GM23338 (cell line): ENCODE measurements around the gene LGALS7. TPM values are rescaled to one million over a fixed set of nuclear protein-coding genes. Genes with fewer than 3 reads are reported as not detected.

Experiments
- ATAC-seq: fragments of 200-7000 bp; cut with Tn5 transposase; 3 replicates; pipeline ENCODE4 v1.9.1; 2020
- DNase-seq: peaks from one replicate; pipeline ENCODE4 v3.0.0-alpha.2; 2015; ENCODE audit warnings: low spot score
- H2AFZ ChIP-seq: fragments of 200-600 bp; sonication (generic); 2 replicates; pipeline ENCODE4 v1.8.0; 2016; ENCODE audit warnings: antibody characterized with exemption, mild to moderate bottlenecking, moderate library complexity
- H3F3A ChIP-seq: fragments of 200-600 bp; sonication (generic); replicated peaks from 2 replicates; pipeline ENCODE4 v1.8.0; 2017; ENCODE audit warnings: antibody characterized with exemption, mixed run types, low read depth
- H3K27ac ChIP-seq: fragments of 200-600 bp; sonication (generic); 2 replicates; pipeline ENCODE4 v1.6.1; 2016; ENCODE audit warnings: low read depth
- H3K27me3 ChIP-seq: fragments of 200-600 bp; sonication (generic); 2 replicates; pipeline ENCODE4 v1.8.0; 2016; ENCODE audit warnings: mild to moderate bottlenecking, mixed run types, moderate library complexity; ENCODE audit not compliant: insufficient read depth
- H3K36me3 ChIP-seq: fragments of 200-600 bp; sonication (generic); 2 replicates; pipeline ENCODE4 v1.8.0; 2016; ENCODE audit warnings: mild to moderate bottlenecking; ENCODE audit not compliant: insufficient read depth
- H3K4me1 ChIP-seq: fragments of 200-600 bp; sonication (generic); 2 replicates; pipeline ENCODE4 v1.8.0; 2016; ENCODE audit warnings: mild to moderate bottlenecking, moderate library complexity; ENCODE audit not compliant: insufficient read depth
- H3K4me2 ChIP-seq: fragments of 200-600 bp; sonication (generic); 2 replicates; pipeline ENCODE4 v1.7.1; 2017; ENCODE audit warnings: mixed run types
- H3K4me3 ChIP-seq: fragments of 200-600 bp; sonication (generic); 2 replicates; pipeline ENCODE4 v1.6.1; 2016; ENCODE audit warnings: mixed run types
- H3K79me2 ChIP-seq: fragments of 200-600 bp; sonication (generic); replicated peaks from 2 replicates; pipeline ENCODE4 v1.8.0; 2017; ENCODE audit warnings: mild to moderate bottlenecking; ENCODE audit not compliant: insufficient read depth
- H3K9me2 ChIP-seq: fragments of 200-600 bp; sonication (generic); 2 replicates; pipeline ENCODE4 v1.8.0; 2017; ENCODE audit not compliant: insufficient read depth
- H4K20me1 ChIP-seq: fragments of 200-600 bp; sonication (generic); replicated peaks from 2 replicates; pipeline ENCODE4 v1.8.0; 2017; ENCODE audit warnings: mild to moderate bottlenecking; ENCODE audit not compliant: insufficient read depth
- H3K27ac Mint-ChIP-seq: 2 replicates; pipeline ENCODE4 v1.8.0; 2020; ENCODE audit warnings: inconsistent platforms, mild to moderate bottlenecking, moderate library complexity, mixed read lengths
- H3K27me3 Mint-ChIP-seq: 3 replicates; pipeline ENCODE4 v1.8.0; 2022; ENCODE audit warnings: low read depth, mild to moderate bottlenecking, moderate library complexity, mixed read lengths, inconsistent platforms; ENCODE audit not compliant: insufficient read depth, poor library complexity
- H3K36me3 Mint-ChIP-seq: 3 replicates; pipeline ENCODE4 v1.8.0; 2021; ENCODE audit warnings: low read depth, mild to moderate bottlenecking, inconsistent platforms, moderate library complexity, mixed read lengths
- H3K4me1 Mint-ChIP-seq: 3 replicates; pipeline ENCODE4 v1.8.0; 2020; ENCODE audit warnings: mild to moderate bottlenecking, inconsistent platforms, mixed read lengths
- H3K4me3 Mint-ChIP-seq: 3 replicates; pipeline ENCODE4 v1.8.0; 2021; ENCODE audit warnings: moderate library complexity, mild to moderate bottlenecking, inconsistent platforms, mixed read lengths
- H3K9me3 Mint-ChIP-seq: 3 replicates; pipeline ENCODE4 v1.8.0; 2020; ENCODE audit warnings: moderate library complexity, mild to moderate bottlenecking, inconsistent platforms, mixed read lengths
- CREB1 ChIP-seq: fragments of 250-450 bp; sonication (Bioruptor Pico); IDR thresholded peaks from 2 replicates; pipeline ENCODE4 v1.5.0; 2020; ENCODE audit warnings: low read depth, mild to moderate bottlenecking, moderate library complexity
- CTCF ChIP-seq, 2 experiments: fragments of 200-600 bp in 1 of 2; sonication (generic) in 1 of 2; conservative IDR thresholded peaks; 2 replicates each; pipeline versions ENCODE4 v1.5.1 to v1.6.1; 2016 to 2017; ENCODE audit warnings: antibody characterized with exemption in 2 of 2, low read depth in 2 of 2, mild to moderate bottlenecking in 2 of 2, moderate library complexity in 1 of 2
- ETS1 ChIP-seq: IDR thresholded peaks from 2 replicates; pipeline ENCODE4 v1.6.1; 2016; ENCODE audit warnings: antibody characterized with exemption
- EZH2phosphoT487 ChIP-seq: fragments of 200-600 bp; sonication (generic); IDR thresholded peaks from one replicate; pipeline ENCODE4 v1.8.1; 2018; ENCODE audit warnings: antibody characterized with exemption; ENCODE audit not compliant: unreplicated experiment
- JUNB ChIP-seq: IDR thresholded peaks from one replicate; pipeline ENCODE4 v1.6.1; 2016; ENCODE audit warnings: antibody characterized with exemption; ENCODE audit not compliant: unreplicated experiment
- NANOG ChIP-seq: IDR thresholded peaks from 2 replicates; pipeline ENCODE4 v1.6.1; 2016; ENCODE audit warnings: antibody characterized with exemption, borderline replicate concordance
- REST ChIP-seq: IDR thresholded peaks from one replicate; pipeline ENCODE4 v1.6.1; 2018; ENCODE audit warnings: antibody characterized with exemption; ENCODE audit not compliant: unreplicated experiment
- STAT1 ChIP-seq: IDR thresholded peaks from one replicate; pipeline ENCODE4 v1.6.1; 2016; ENCODE audit warnings: antibody characterized with exemption; ENCODE audit not compliant: unreplicated experiment
- ZNF114 ChIP-seq: fragments of 250-450 bp; sonication (Bioruptor Pico); IDR thresholded peaks from 2 replicates; pipeline ENCODE4 v1.5.0; 2020; ENCODE audit warnings: mild to moderate bottlenecking, moderate library complexity
- ZNF462 ChIP-seq: fragments of 250-450 bp; sonication (Bioruptor Pico); IDR thresholded peaks from 2 replicates; pipeline ENCODE4 v1.5.0; 2020; ENCODE audit warnings: mild to moderate bottlenecking, moderate library complexity
- polyA plus RNA-seq: library from polyadenylated mRNA; unstranded; fragments of >200 nt; fragmentation: Nextera tagmentation; extraction: Ambion mirVana; gene quantifications from 2 replicates; pipeline ENCODE4 v1.2.1, GENCODE V29; 2016
- total RNA-seq: library from RNA; depleted of rRNA; stranded (reverse); fragments of >200 nt; shearing (Covaris generic); gene quantifications from 2 replicates; pipeline ENCODE4 v1.2.3, GENCODE V29; 2014

The LGALS7 gene
- total and polyA plus RNA-seq, 2 experiments from 2014 or later = 1.6 TPM; not detected in 1

GRCh38 chr19:38780443-38780842 lies 7.1 kb upstream of the LGALS7 start:
- DNase-seq (no peak), ATAC-seq (no peak)
- H3F3A ChIP-seq = 0 out of 2 replicates have a peak, but pooled peaks cover 2% of the 10 kb centered on the region
- H3K4me3 ChIP-seq = no peak overlapping the region
- Mint-ChIP-seq H3K4me3 (no peak overlapping the region), H3K27ac (no peak overlapping the region), H3K4me1 (no peaks in the 10 kb centered on the region), H3K27me3 (peaks cover 7% of the 10 kb centered on the region), H3K9me3 (no peaks in the 10 kb centered on the region), H3K36me3 (no peaks in the 10 kb centered on the region)
- H4K20me1 ChIP-seq = no peaks in the 10 kb centered on the region
- H3K79me2 ChIP-seq = no peaks in the 10 kb centered on the region
- no peaks in the 10 kb centered on the region for H3K27me3 ChIP-seq
- no peak overlapping the region for H3K4me2 ChIP-seq
- no peak overlapping the region for H2AFZ ChIP-seq
- no peak overlapping the region for H3K27ac ChIP-seq
- no peaks in the 10 kb centered on the region for H3K4me1 ChIP-seq
- no peaks in the 10 kb centered on the region for H3K9me2 ChIP-seq
- H3K36me3 ChIP-seq = no peaks in the 10 kb centered on the region
- no peak for TF ChIP-seq JUNB
- no peak for TF ChIP-seq NANOG
- no peak for TF ChIP-seq CREB1 (CRISPR knock-in tag)
- TF ChIP-seq REST = no peak
- no peak for TF ChIP-seq CTCF (conservative IDR thresholded peaks at IDR 0.05; ENCODE audit: low read depth in 2 of 2)
- no peak for TF ChIP-seq ZNF462
- no peak for TF ChIP-seq ZNF114
- TF ChIP-seq STAT1 = no peak
- no peak for TF ChIP-seq EZH2phosphoT487
- no peak for TF ChIP-seq ETS1
